GM12878 (cell line): ENCODE data around the gene RCAN1. TPM values are rescaled to one million over a fixed set of nuclear protein-coding genes. Genes with fewer than 3 reads are reported as not detected.

Experiments
- ATAC-seq: fragments of 200-7000 bp; cut with Tn5 transposase; 3 replicates; pipeline ENCODE4 v1.9.1; 2020; ENCODE audit warnings: mild to moderate bottlenecking, moderate library complexity
- BruUV-seq: library from RNA; stranded (reverse); fragments of 400-500 nt; replicated peaks from 2 replicates; lab custom pipeline; 2021; lab: Mats Ljungman, UMichigan
- CTCF ChIA-PET: fragments of 300-600 bp; sonication (Branson Sonifier 250); formaldehyde crosslinking; extraction: SDS; loops from one replicate; lab custom pipeline; 2021; ENCODE audit warnings: inconsistent platforms; lab: Yijun Ruan, JAX
- POLR2A ChIA-PET: fragments of 350-600 bp; formaldehyde crosslinking; extraction: SDS; loops from one replicate; lab custom pipeline; 2021; ENCODE audit warnings: inconsistent platforms; lab: Charles Lee
- RAD21 ChIA-PET: fragments of 300-600 bp; sonication (Branson Sonifier 250); formaldehyde crosslinking; loops from one replicate; lab custom pipeline; 2023; ENCODE audit warnings: antibody characterized with exemption; ENCODE audit not compliant: unreplicated experiment; lab: Charles Lee
- SMC1A ChIA-PET: fragments of 300-600 bp; sonication (Branson Sonifier 250); formaldehyde crosslinking; loops from one replicate; lab custom pipeline; 2023; ENCODE audit not compliant: unreplicated experiment, uncharacterized antibody; lab: Charles Lee
- DNase-seq: peaks from one replicate; pipeline ENCODE4 v3.0.0-alpha.2; 2011; ENCODE audit warnings: low read depth, low spot score
- FAIRE-seq: peaks from 3 replicates; lab custom pipeline; 2011; peaks lifted over from hg19 to GRCh38; lab: Jason Lieb, UNC
- H2AFZ ChIP-seq: 2 replicates; pipeline ENCODE4 v1.6.0; 2011; ENCODE audit warnings: low read depth, low read length, control low read depth; ENCODE audit not compliant: control insufficient read depth
- H3K27ac ChIP-seq: 2 replicates; pipeline ENCODE4 v1.5.1; 2011; ENCODE audit warnings: control low read depth; ENCODE audit not compliant: control insufficient read depth, insufficient read depth
- H3K27me3 ChIP-seq, 2 experiments: replicated peaks in 1 of 2; 2 replicates each; pipeline versions ENCODE4 v1.6.0 to v1.6.1; 2011; ENCODE audit warnings: low read length in 1 of 2; ENCODE audit not compliant: control insufficient read depth in 2 of 2, insufficient read depth in 2 of 2
- H3K36me3 ChIP-seq, 2 experiments: 2 replicates each; pipeline ENCODE4 v1.5.1; 2011; ENCODE audit warnings: low read length in 1 of 2; ENCODE audit not compliant: control insufficient read depth in 2 of 2, insufficient read depth in 2 of 2
- H3K4me1 ChIP-seq: 2 replicates; pipeline ENCODE4 v1.6.1; 2011; ENCODE audit warnings: mild to moderate bottlenecking, low read length, moderate library complexity, mixed read lengths; ENCODE audit not compliant: control insufficient read depth, insufficient read depth
- H3K4me2 ChIP-seq: 2 replicates; pipeline ENCODE4 v1.6.0; 2011; ENCODE audit warnings: control low read depth; ENCODE audit not compliant: control insufficient read depth, insufficient read depth
- H3K4me3 ChIP-seq: fragments of 200-600 bp; sonication (generic); 2 replicates; pipeline ENCODE4 v1.5.1; 2016
- H3K79me2 ChIP-seq: 2 replicates; pipeline ENCODE4 v1.6.0; 2011; ENCODE audit warnings: low read length; ENCODE audit not compliant: control insufficient read depth, insufficient read depth
- H3K9ac ChIP-seq: 2 replicates; pipeline ENCODE4 v1.8.0; 2011; ENCODE audit warnings: low read length, control low read depth, mixed read lengths; ENCODE audit not compliant: control insufficient read depth, insufficient read depth
- H3K9me3 ChIP-seq: replicated peaks from 3 replicates; pipeline ENCODE4 v1.5.1; 2011; ENCODE audit warnings: mild to moderate bottlenecking, low read length; ENCODE audit not compliant: control insufficient read depth, insufficient read depth
- H4K20me1 ChIP-seq: 2 replicates; pipeline ENCODE4 v1.6.0; 2011; ENCODE audit not compliant: control insufficient read depth, insufficient read depth
- CHD4 ChIP-seq: fragments of 200-600 bp; sonication (generic); IDR thresholded peaks from 2 replicates; pipeline ENCODE4 v1.6.1; 2016; ENCODE audit warnings: mild to moderate bottlenecking
- ESRRA ChIP-seq: IDR thresholded peaks from 2 replicates; pipeline ENCODE4 v1.6.1; 2012; ENCODE audit warnings: mild to moderate bottlenecking, low read length, improper control_type of control experiment
- FOS ChIP-seq: IDR thresholded peaks from 3 replicates; pipeline ENCODE4 v1.6.1; 2011; ENCODE audit warnings: borderline replicate concordance; ENCODE audit not compliant: insufficient read length; ENCODE audit errors: extremely low read depth
- IKZF2 ChIP-seq, 2 experiments: fragments of 450-650 bp; IDR thresholded peaks; 2 replicates each; pipeline ENCODE4 v1.6.1; 2017; ENCODE audit warnings: mild to moderate bottlenecking in 2 of 2, moderate library complexity in 2 of 2
- MTA3 ChIP-seq: IDR thresholded peaks from 2 replicates; pipeline ENCODE4 v1.6.1; 2012; ENCODE audit warnings: low read length, inconsistent platforms, borderline replicate concordance
- NFYA ChIP-seq: IDR thresholded peaks from 2 replicates; pipeline ENCODE4 v1.6.1; 2011; ENCODE audit warnings: low read depth, mild to moderate bottlenecking, low read length, improper control_type of control experiment, borderline replicate concordance
- PAX5 ChIP-seq: IDR thresholded peaks from 2 replicates; pipeline ENCODE4 v1.6.1; 2011; ENCODE audit warnings: low read depth, low read length, borderline replicate concordance
- RAD21 ChIP-seq: IDR thresholded peaks from 2 replicates; pipeline ENCODE4 v1.6.1; 2011; ENCODE audit warnings: mild to moderate bottlenecking, low read depth, low read length, moderate library complexity; ENCODE audit not compliant: insufficient read depth
- RAD51 ChIP-seq: fragments of 450-650 bp; IDR thresholded peaks from 2 replicates; pipeline ENCODE4 v1.6.1; 2016; ENCODE audit warnings: moderate library complexity, mild to moderate bottlenecking, inconsistent platforms
- SMC3 ChIP-seq: IDR thresholded peaks from 2 replicates; pipeline ENCODE4 v1.6.1; 2011; ENCODE audit warnings: low read length, improper control_type of control experiment, borderline replicate concordance
- SPI1 ChIP-seq: IDR thresholded peaks from 2 replicates; pipeline ENCODE4 v1.6.1; 2011; ENCODE audit warnings: low read depth, mild to moderate bottlenecking, low read length, moderate library complexity, borderline replicate concordance; ENCODE audit not compliant: insufficient read depth
- SRF ChIP-seq, 2 experiments: IDR thresholded peaks; 2 replicates each; pipeline ENCODE4 v1.6.1; 2011; ENCODE audit warnings: low read depth in 2 of 2, low read length in 2 of 2, mild to moderate bottlenecking in 1 of 2, moderate library complexity in 1 of 2
- STAT3 ChIP-seq: IDR thresholded peaks from 2 replicates; pipeline ENCODE4 v1.6.1; 2011; ENCODE audit warnings: low read depth, low read length, improper control_type of control experiment
- TAF1 ChIP-seq: IDR thresholded peaks from 2 replicates; pipeline ENCODE4 v1.6.1; 2011; ENCODE audit warnings: mild to moderate bottlenecking, low read depth, low read length, borderline replicate concordance
- TCF3 ChIP-seq: IDR thresholded peaks from 2 replicates; pipeline ENCODE4 v1.6.1; 2012; ENCODE audit warnings: low read depth, mild to moderate bottlenecking, low read length, borderline replicate concordance; ENCODE audit not compliant: insufficient read depth
- YBX1 ChIP-seq: fragments of 450-650 bp; IDR thresholded peaks from 2 replicates; pipeline ENCODE4 v1.6.1; 2016; ENCODE audit warnings: antibody characterized with exemption
- WGBS: methylation state at CpG from one replicate; pipeline ENCODE4 v1.1.6; 2016; ENCODE audit warnings: low lambda C conversion rate; ENCODE audit not compliant: insufficient replicate concordance, insufficient coverage; ENCODE audit errors: missing lambda C conversion rate; 5-methylcytosine and 5-hydroxymethylcytosine counted together
- in situ Hi-C: fragments of 300-500 bp; cut with MboI; formaldehyde crosslinking; loops from 9 replicates; pipeline ENCODE4 v1.14.3; 2018; ENCODE audit warnings: mixed read lengths
- intact Hi-C: fragments of 100-400 bp; cut with micrococcal nuclease; formaldehyde crosslinking; loops from one replicate; pipeline ENCODE4 v1.14.2; 2022; ENCODE audit not compliant: unreplicated experiment
- polyA plus RNA-seq, 11 experiments: library from polyadenylated mRNA; depleted of rRNA in 4 of 11; unstranded in 6 of 11; stranded (reverse) in 5 of 11; fragments of >200 nt; fragmentation: Nextera tagmentation in 4 of 11; fragmentation: Illumina TruSeq in 1 of 11; extraction: Ambion mirVana in 4 of 11; extraction: Trizol in 1 of 11; gene quantifications; 1 replicate in 1 of 11; 2 replicates in 10 of 11; pipeline versions ENCODE4 v1.2.1 to v1.2.3, GENCODE V29; 2011 to 2016; ENCODE audit warnings: inconsistent platforms in 2 of 11, missing spikeins in 2 of 11, low read depth in 1 of 11
- total RNA-seq, 4 experiments: library from RNA; depleted of rRNA in 3 of 4; stranded (reverse); fragments of >200 nt in 3 of 4; fragmentation: Illumina TruSeq in 1 of 4; extraction: Trizol in 1 of 4; gene quantifications; 2 replicates each; pipeline versions ENCODE4 v1.2.1 to v1.2.3, GENCODE V29; 2013 to 2021
- TF ChIP-seq, protein P1 (sequence below): fragments of 150-350 bp; IDR thresholded peaks from 2 replicates; pipeline ENCODE4 v1.6.1; 2014; ENCODE audit warnings: mild to moderate bottlenecking, low read depth, low read length

RCAN1 gene
- total and polyA plus RNA-seq, 10 of the 15 experiments (the other 5 are each of a cell fraction or from before 2014, with no cell fraction given) = 2.8 to 12.9 (median 10.5) TPM

DNA sequence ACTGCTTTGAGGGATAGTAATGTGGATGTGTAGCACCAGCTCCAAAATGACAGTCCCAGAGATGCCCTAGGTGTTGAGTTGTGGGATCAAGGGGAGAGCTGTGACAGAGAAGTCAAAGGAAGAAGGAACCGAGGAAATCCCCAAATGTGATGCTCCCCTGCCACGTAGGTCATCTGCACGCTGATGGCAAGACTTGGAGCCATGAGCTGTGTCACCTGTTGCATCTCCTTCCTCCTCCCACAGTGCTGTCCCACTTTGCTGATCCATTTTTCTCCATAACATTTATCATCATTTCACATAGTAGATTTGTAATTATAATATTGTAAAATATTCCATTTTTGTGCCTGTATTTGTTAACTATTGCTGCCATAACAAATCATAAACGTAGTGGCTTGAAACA lies 17.6 kb upstream of the RCAN1 start:
- Histone ChIP-seq H3K27ac (no peak overlapping the region), H3K9me3 (no peaks in the 10 kb centered on the region), H3K27me3 (no peaks in the 10 kb centered on the region), H3K36me3 (no peaks in the 10 kb centered on the region), H2AFZ (no peak overlapping the region), H3K4me1 (0 out of 2 replicates have a peak, but pooled peaks cover under 1% of the 10 kb centered on the region), H3K9ac (no peak overlapping the region), H3K4me2 (no peak overlapping the region), H3K4me3 (no peak overlapping the region), H4K20me1 (no peaks in the 10 kb centered on the region), H3K79me2 (no peaks in the 10 kb centered on the region)
- DNase-seq = no peak
- intact Hi-C loops (no loop called here), in situ Hi-C loops (loop anchor here (5.0 kb wide), 1 partner anchor 710 kb away; no protein-coding TSS in a partner anchor)
- FAIRE-seq = no peak
- RAD21 ChIA-PET = interaction anchor here (1.1 to 3.2 kb wide), 6 partner anchors 8 to 124 kb away, joined by 3 to 14 read pairs (median 11); no protein-coding TSS in a partner anchor
- CTCF ChIA-PET = interaction anchor here (1.0 to 6.2 kb wide), 18 partner anchors 9 to 1207 kb away, joined by 3 to 59 read pairs (median 13); partner anchors contain the start of genes CLIC6, KCNE1 and RCAN1
- TF ChIP-seq, protein P1, sequence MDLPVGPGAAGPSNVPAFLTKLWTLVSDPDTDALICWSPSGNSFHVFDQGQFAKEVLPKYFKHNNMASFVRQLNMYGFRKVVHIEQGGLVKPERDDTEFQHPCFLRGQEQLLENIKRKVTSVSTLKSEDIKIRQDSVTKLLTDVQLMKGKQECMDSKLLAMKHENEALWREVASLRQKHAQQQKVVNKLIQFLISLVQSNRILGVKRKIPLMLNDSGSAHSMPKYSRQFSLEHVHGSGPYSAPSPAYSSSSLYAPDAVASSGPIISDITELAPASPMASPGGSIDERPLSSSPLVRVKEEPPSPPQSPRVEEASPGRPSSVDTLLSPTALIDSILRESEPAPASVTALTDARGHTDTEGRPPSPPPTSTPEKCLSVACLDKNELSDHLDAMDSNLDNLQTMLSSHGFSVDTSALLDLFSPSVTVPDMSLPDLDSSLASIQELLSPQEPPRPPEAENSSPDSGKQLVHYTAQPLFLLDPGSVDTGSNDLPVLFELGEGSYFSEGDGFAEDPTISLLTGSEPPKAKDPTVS = no peak
- TF ChIP-seq SMC3 = no peak
- TF ChIP-seq YBX1 = no peak
- TF ChIP-seq RAD21 = no peak
- TF ChIP-seq MTA3 = no peak
- no peak for TF ChIP-seq CHD4
- TF ChIP-seq PAX5 = no peak
- TF ChIP-seq IKZF2 (IDR thresholded peaks at IDR 0.05) = no peak
- TF ChIP-seq SRF (IDR thresholded peaks at IDR 0.05; ENCODE audit: low read depth in 2 of 2, low read length in 2 of 2) = no peak
- TF ChIP-seq RAD51 = no peak
- TF ChIP-seq ESRRA = no peak
- no peak for TF ChIP-seq SPI1
- TF ChIP-seq FOS = no peak
- no peak for TF ChIP-seq TAF1
- TF ChIP-seq NFYA = no peak
- TF ChIP-seq TCF3 = no peak
- TF ChIP-seq STAT3 = no peak
- no peak for ATAC-seq
- no TSS peak for BruUV-seq
- 59% methylated on average over 4 of the region's 4 CpGs for WGBS
- SMC1A ChIA-PET = interaction anchor here (1.1 to 3.0 kb wide), 12 partner anchors 10 to 270 kb away, joined by 3 to 24 read pairs (median 7); partner anchors contain the start of gene KCNE1
- POLR2A ChIA-PET = no interaction called here
